HepG2 (cell line): ENCODE measurements around the gene KLF11. TPM values are rescaled to one million over a fixed set of nuclear protein-coding genes. Genes with fewer than 3 reads are reported as not detected.

Experiments
- ATAC-seq: fragments of 200-7000 bp; cut with Tn5 transposase; 3 replicates; pipeline ENCODE4 v1.9.1; 2020; ENCODE audit warnings: mild to moderate bottlenecking, moderate library complexity
- BruUV-seq: library from RNA; stranded (reverse); fragments of 400-500 nt; replicated peaks from 2 replicates; lab custom pipeline; 2021; lab: Mats Ljungman, UMichigan
- CTCF ChIA-PET: fragments of 300-600 bp; formaldehyde crosslinking; extraction: SDS; loops from one replicate; lab custom pipeline; 2021; ENCODE audit warnings: low total read pairs, inconsistent platforms, low intra/inter-chr PET ratio; lab: Yijun Ruan, JAX
- POLR2A ChIA-PET: fragments of 350-600 bp; sonication (Branson Sonifier 250); formaldehyde crosslinking; loops from one replicate; lab custom pipeline; 2020; ENCODE audit warnings: antibody characterized with exemption, inconsistent platforms; lab: Yijun Ruan, JAX
- DNase-seq: peaks from one replicate; pipeline ENCODE4 v3.0.0-alpha.2; 2015; ENCODE audit warnings: low spot score
- FAIRE-seq: peaks from 3 replicates; lab custom pipeline; 2011; peaks lifted over from hg19 to GRCh38; lab: Jason Lieb, UNC
- H2AFZ ChIP-seq: one replicate; pipeline ENCODE4 v1.6.1; 2011; ENCODE audit warnings: low read length, inconsistent platforms
- H3K27ac ChIP-seq: fragments of 300-600 bp; 3 replicates; pipeline ENCODE4 v1.8.0; 2011; ENCODE audit warnings: mixed run types, mild to moderate bottlenecking, mixed read lengths, low read length, inconsistent platforms; ENCODE audit not compliant: insufficient read depth; ENCODE audit errors: extremely low read length
- H3K27me3 ChIP-seq, 2 experiments: fragments of 200-600 bp in 1 of 2; 2 replicates in 1 of 2; 3 replicates in 1 of 2; pipeline versions ENCODE4 v1.6.0 to v1.8.0; 2011; ENCODE audit warnings: low read length in 2 of 2, mild to moderate bottlenecking in 2 of 2, moderate library complexity in 2 of 2, inconsistent platforms in 1 of 2; ENCODE audit not compliant: insufficient read depth in 2 of 2, control insufficient read depth in 1 of 2
- H3K36me3 ChIP-seq, 2 experiments: fragments of 200-600 bp in 1 of 2; replicated peaks in 1 of 2; 2 replicates in 1 of 2; 3 replicates in 1 of 2; pipeline versions ENCODE4 v1.5.1 to v1.8.0; 2011; ENCODE audit warnings: low read length in 2 of 2, inconsistent platforms in 1 of 2; ENCODE audit not compliant: insufficient read depth in 2 of 2, control insufficient read depth in 1 of 2
- H3K4me1 ChIP-seq: 2 replicates; pipeline ENCODE4 v1.5.1; 2012; ENCODE audit warnings: low read length, inconsistent platforms; ENCODE audit not compliant: insufficient read depth
- H3K4me2 ChIP-seq: 2 replicates; pipeline ENCODE4 v1.6.0; 2011; ENCODE audit warnings: low read depth, low read length, inconsistent platforms
- H3K4me3 ChIP-seq, 3 experiments: fragments of 200-600 bp in 1 of 3; sonication (generic), shearing (Covaris generic) in 1 of 3; replicated peaks in 1 of 3; 2 replicates each; pipeline ENCODE4 v1.5.1; 2011 to 2016; ENCODE audit warnings: low read length in 3 of 3, inconsistent platforms in 2 of 3, low read depth in 2 of 3, mild to moderate bottlenecking in 2 of 3, control low read depth in 1 of 3, mixed read lengths in 1 of 3; ENCODE audit not compliant: insufficient read depth in 1 of 3
- H3K79me2 ChIP-seq: one replicate; pipeline ENCODE4 v1.6.1; 2011; ENCODE audit warnings: low read length, inconsistent platforms; ENCODE audit not compliant: insufficient read depth
- H3K9ac ChIP-seq: 2 replicates; pipeline ENCODE4 v1.6.0; 2011; ENCODE audit warnings: mild to moderate bottlenecking, low read depth, low read length, inconsistent platforms; ENCODE audit not compliant: insufficient read depth
- H3K9me3 ChIP-seq: 2 replicates; pipeline ENCODE4 v1.5.1; 2012; ENCODE audit warnings: mild to moderate bottlenecking, low read length
- H4K20me1 ChIP-seq: 2 replicates; pipeline ENCODE4 v1.6.0; 2011; ENCODE audit warnings: inconsistent platforms, mild to moderate bottlenecking, low read length, moderate library complexity; ENCODE audit not compliant: insufficient read depth
- RXRA ChIP-seq: sonication (generic); formaldehyde crosslinking; IDR thresholded peaks from 2 replicates; pipeline ENCODE4 v1.5.1; 2020; ENCODE audit warnings: missing genetic modification reagents
- ZNF557 ChIP-seq: sonication (generic); formaldehyde crosslinking; IDR thresholded peaks from 2 replicates; pipeline ENCODE4 v1.4.0; 2020; ENCODE audit warnings: missing genetic modification reagents
- ZNF75D ChIP-seq: sonication (generic); formaldehyde crosslinking; IDR thresholded peaks from 2 replicates; pipeline ENCODE4 v1.8.1; 2023; ENCODE audit warnings: missing genetic modification reagents, mild to moderate bottlenecking, borderline replicate concordance
- WGBS: methylation state at CpG from one replicate; pipeline ENCODE4 v1.1.6; 2017; ENCODE audit warnings: low lambda C conversion rate; 5-methylcytosine and 5-hydroxymethylcytosine counted together
- in situ Hi-C: cut with HindIII; loops from 2 replicates; pipeline ENCODE4 v1.10.0; 2017; ENCODE audit warnings: low pct_unique_long_range_greater_than_20kb; ENCODE audit not compliant: extremely low pct_ligation_motif_present
- intact Hi-C: fragments of 100-400 bp; cut with micrococcal nuclease; formaldehyde crosslinking; loops from one replicate; pipeline ENCODE4 v1.10.0; 2022; ENCODE audit not compliant: unreplicated experiment
- polyA plus RNA-seq, 8 experiments: library from polyadenylated mRNA; depleted of rRNA in 3 of 8; stranded (reverse) in 7 of 8; unstranded in 1 of 8; fragments of >200 nt; fragmentation: Illumina TruSeq in 4 of 8; extraction: Trizol in 4 of 8; gene quantifications; 2 replicates each; pipeline versions ENCODE4 v1.2.1 to v1.2.3, GENCODE V29; 2011 to 2016; ENCODE audit warnings: low read depth in 4 of 8, missing spikeins in 1 of 8, mixed read lengths in 1 of 8; ENCODE audit not compliant: insufficient read depth in 1 of 8
- total RNA-seq, 5 experiments: library from RNA; depleted of rRNA; stranded (reverse); fragments of >200 nt; fragmentation: Illumina TruSeq; extraction: Trizol; gene quantifications; 2 replicates each; pipeline ENCODE4 v1.2.3, GENCODE V29; 2016; ENCODE audit warnings: low read depth in 1 of 5
- TF ChIP-seq, protein P1 (sequence below): sonication (generic); formaldehyde crosslinking; IDR thresholded peaks from 2 replicates; pipeline ENCODE4 v1.4.0; 2020; ENCODE audit warnings: missing genetic modification reagents
- TF ChIP-seq, protein P2 (sequence below), 2 experiments: sonication (generic) in 1 of 2; formaldehyde crosslinking in 1 of 2; IDR thresholded peaks; 2 replicates each; pipeline versions ENCODE4 v1.5.1 to v1.6.1; 2011 to 2020; ENCODE audit warnings: borderline replicate concordance in 1 of 2, low read depth in 1 of 2, low read length in 1 of 2, mild to moderate bottlenecking in 1 of 2, missing genetic modification reagents in 1 of 2, moderate library complexity in 1 of 2

Gene KLF11
- total and polyA plus RNA-seq, 2 of the 13 experiments (the other 11 are each of a cell fraction or from before 2014, with no cell fraction given): 2.5 to 11.8 TPM

DNA sequence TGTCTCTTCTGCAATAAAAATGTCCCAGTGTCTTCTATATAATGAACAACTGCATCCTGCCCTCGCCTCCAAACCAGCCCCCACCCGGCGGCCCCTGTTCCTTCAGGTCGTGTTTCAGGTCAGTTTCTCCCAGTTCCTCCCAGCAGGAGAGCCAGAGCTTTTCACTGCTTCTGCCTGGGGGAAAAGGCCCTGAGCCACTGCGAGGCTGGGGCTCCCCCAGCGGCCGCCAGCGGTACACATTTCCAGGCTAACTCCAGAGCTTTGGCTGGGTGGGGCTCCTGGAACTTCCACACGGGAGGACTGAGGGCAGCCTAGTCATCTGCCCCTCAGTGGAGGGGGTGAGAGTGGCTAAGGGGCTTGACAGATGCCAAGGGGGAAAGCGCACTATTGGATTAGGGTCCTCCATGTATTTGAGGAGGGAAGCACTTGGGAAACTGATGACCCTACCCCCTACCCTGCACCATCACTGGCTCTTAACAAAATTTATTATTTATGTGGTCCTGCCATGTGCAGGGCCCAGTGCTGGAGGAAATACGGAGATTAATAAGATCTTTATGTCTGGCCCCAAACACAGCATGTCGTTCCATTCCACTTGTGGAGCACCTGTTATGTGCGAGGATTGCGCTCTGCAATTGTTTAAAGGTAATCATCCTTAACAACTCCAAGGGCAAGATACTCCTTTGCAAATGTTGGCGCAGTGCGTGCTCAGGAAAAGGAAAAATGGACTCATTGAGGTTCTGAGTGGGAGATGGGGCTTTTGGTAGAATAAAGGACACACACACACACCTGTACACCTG is 54.2 kb downstream of the KLF11 start (continued):
- TF ChIP-seq, protein P1, sequence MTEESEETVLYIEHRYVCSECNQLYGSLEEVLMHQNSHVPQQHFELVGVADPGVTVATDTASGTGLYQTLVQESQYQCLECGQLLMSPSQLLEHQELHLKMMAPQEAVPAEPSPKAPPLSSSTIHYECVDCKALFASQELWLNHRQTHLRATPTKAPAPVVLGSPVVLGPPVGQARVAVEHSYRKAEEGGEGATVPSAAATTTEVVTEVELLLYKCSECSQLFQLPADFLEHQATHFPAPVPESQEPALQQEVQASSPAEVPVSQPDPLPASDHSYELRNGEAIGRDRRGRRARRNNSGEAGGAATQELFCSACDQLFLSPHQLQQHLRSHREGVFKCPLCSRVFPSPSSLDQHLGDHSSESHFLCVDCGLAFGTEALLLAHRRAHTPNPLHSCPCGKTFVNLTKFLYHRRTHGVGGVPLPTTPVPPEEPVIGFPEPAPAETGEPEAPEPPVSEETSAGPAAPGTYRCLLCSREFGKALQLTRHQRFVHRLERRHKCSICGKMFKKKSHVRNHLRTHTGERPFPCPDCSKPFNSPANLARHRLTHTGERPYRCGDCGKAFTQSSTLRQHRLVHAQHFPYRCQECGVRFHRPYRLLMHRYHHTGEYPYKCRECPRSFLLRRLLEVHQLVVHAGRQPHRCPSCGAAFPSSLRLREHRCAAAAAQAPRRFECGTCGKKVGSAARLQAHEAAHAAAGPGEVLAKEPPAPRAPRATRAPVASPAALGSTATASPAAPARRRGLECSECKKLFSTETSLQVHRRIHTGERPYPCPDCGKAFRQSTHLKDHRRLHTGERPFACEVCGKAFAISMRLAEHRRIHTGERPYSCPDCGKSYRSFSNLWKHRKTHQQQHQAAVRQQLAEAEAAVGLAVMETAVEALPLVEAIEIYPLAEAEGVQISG: peak; percentile 34; the same call in 1 of the 2 replicates
- peak; percentile 74; the same call in 1 of the 2 replicates for TF ChIP-seq ZNF557

DNA sequence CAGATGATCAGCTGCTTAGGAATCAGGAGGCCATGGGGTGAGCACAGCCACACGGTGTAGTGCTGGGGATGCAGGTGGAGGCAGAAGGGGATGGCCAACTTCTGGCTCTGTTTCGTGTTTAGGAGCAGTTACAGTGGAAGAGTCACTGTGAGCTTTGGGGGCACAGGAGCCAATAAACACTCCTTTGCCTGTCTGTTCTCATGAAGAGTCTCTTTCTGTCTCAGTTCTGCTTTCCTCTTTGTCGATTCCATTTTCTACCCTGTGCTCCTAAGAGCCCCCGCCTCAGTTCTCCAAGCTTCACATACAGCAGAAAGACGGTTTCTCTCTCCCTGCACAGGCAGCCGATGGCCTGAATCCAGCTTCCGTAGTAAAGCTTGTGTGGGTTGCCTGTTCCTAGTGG is 58.1 kb downstream of the KLF11 start:
- Histone ChIP-seq H3K9me3 (no peaks in the 10 kb centered on the region), H3K36me3 (no peaks in the 10 kb centered on the region), H3K4me2 (no peak overlapping the region), H3K79me2 (no peaks in the 10 kb centered on the region), H3K9ac (no peak overlapping the region), H3K27me3 (peaks cover 0 to 4% of the 10 kb centered on the region in 2 experiments; a peak in 3 of 5 replicates), H3K27ac (no peak overlapping the region), H4K20me1 (no peaks in the 10 kb centered on the region), H3K4me3 (no peak overlapping the region), H2AFZ (no peak overlapping the region), H3K4me1 (peaks cover 12% of the 10 kb centered on the region)
- intact Hi-C loops (no loop called here), in situ Hi-C loops (no loop called here)
- ATAC-seq (no peak), FAIRE-seq (no peak), DNase-seq (no peak)
- WGBS: 38% methylated on average over 7 of the region's 7 CpGs
- no TSS peak for BruUV-seq
- CTCF ChIA-PET: no interaction called here
- TF ChIP-seq ZNF75D (CRISPR knock-in tag) (no peak), RXRA (CRISPR knock-in tag) (no peak)
- TF ChIP-seq, protein P2, sequence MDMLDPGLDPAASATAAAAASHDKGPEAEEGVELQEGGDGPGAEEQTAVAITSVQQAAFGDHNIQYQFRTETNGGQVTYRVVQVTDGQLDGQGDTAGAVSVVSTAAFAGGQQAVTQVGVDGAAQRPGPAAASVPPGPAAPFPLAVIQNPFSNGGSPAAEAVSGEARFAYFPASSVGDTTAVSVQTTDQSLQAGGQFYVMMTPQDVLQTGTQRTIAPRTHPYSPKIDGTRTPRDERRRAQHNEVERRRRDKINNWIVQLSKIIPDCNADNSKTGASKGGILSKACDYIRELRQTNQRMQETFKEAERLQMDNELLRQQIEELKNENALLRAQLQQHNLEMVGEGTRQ (IDR thresholded peaks at IDR 0.05; ENCODE audit: low read depth, low read length): no peak
- TF ChIP-seq, protein P2 (CRISPR knock-in tag; IDR thresholded peaks at IDR 0.05; ENCODE audit: borderline replicate concordance): no peak
- POLR2A ChIA-PET: no interaction called here
